ENCODE measurements around the gene MORN1. TPM values are rescaled to one million over a fixed set of nuclear protein-coding genes. Genes with fewer than 3 reads are reported as not detected.

Gene MORN1
- total and polyA plus RNA-seq, 8 donors: 2.6 to 18.1 (median 5.7) TPM

DNA sequence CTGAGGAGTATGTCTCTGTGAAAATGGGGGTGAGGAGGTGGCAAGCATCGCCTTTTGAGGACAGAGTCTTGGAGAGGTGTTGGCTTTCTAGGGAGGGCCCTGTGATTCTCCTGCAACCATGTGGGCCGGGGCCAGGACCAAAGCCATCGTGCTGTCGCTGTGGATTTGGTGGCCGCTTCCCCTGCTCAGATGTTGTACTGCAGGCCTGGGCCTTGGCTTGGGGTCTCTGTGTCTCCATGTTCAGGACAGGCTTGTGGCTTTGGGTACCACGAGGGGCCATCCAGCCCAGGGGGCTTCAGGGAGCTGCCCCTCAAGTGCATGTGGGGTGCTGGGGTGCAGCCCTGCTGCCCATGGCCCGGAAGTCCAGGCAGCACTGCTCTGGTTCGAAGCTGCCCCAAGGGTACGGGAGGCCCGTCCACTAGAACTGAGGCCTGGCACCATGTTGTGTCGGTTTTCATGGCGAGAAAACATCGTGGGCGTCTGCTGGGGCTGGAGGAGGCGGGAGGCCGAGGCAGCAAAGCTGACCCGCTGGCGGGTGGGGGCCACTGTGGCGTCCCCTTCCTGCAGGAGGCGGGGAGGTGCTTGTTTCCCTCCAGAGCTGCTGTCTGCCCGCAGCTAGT is 107.9 kb downstream of the MORN1 start:
- no peak for DNase-seq
- TF ChIP-seq POLR2AphosphoS5 (IDR thresholded peaks at IDR 0.05) (no peak), CTCF (IDR thresholded peaks at IDR 0.05) (no peak), EP300 (IDR thresholded peaks at IDR 0.05) (no peak), POLR2A (IDR thresholded peaks at IDR 0.05) (no peak)
- Histone ChIP-seq H3K36me3 (no peaks in the 10 kb centered on the region), H3K4me1 (peaks cover 43 to 76% (median 61%) of the 10 kb centered on the region in 4 donors), H3K27me3 (no peaks in the 10 kb centered on the region), H3K4me3 (no peak overlapping the region), H3K27ac (peak overlapping the region in 2 of 5 donors; percentile 47 to 66), H3K9me3 (no peaks in the 10 kb centered on the region)
- intact Hi-C loops (cut with DNase I; ENCODE audit: low total_unique reads): no loop called here
- 82 to 93% (median 89%) methylated on average over 12 to 21 of the region's 21 CpGs for WGBS, 5 donors

DNA sequence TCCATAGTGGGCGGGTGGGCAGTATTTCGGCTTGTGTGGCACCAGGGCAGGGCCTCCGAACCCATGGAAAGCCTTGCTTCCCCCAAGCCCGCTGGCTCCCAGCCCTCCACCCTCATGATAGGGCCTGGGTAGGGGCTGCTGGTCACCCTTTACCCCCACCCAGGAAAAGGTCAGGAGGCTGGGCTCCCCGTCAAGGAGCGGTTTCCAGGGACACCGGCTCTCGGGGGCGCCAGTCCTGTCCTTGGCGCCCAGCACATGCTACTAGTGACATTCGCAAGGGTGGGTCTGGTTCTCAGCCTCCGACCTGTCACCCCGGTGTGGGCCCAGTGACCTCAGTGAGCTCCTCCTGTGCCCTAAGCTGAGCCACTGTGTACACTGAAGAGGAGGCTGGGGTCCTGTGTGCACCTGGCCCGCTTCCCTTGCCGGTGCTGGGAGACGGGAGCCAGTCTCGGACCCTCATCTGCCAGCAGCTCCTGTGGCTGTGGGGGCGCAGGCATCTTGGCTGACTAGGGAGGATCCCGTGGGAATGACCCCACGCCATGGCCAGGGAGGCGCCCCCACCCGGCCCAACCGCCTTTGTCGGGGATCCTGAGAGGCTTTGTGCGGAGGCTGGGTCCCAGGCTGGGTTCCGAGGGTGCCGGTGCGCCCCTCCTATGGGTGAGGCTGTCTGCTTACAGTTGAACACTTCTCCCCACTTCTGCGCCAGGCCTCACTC is 108.6 kb downstream of the MORN1 start:
- no peak for DNase-seq

DNA sequence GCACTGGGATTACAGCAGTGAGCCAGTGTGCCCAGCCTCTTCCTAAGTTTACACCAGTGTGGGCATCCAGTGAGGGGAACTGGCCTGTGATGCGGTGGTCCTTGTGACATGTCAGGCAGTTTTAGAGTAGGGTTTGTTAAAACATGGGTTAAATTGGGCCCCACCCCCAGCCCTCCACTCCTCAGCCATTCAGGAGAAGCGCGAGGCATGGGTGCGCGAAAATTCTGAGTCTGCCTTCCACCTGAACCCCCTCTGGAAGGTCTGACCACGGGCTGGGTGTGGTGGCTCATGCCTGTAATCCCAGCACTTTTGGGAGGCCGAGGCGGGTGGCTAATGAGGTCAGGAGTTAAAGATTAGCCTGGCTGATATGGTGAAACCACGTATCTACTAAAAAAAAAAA is 111.5 kb downstream of the MORN1 start:
- intact Hi-C loops (cut with DNase I; ENCODE audit: low total_unique reads): no loop called here
- WGBS, 5 donors: 40 to 63% (median 49%) methylated on average over 9 of the region's 9 CpGs
- no peak for TF ChIP-seq POLR2A (IDR thresholded peaks at IDR 0.05)
- TF ChIP-seq EP300 (IDR thresholded peaks at IDR 0.05): no peak
- TF ChIP-seq POLR2AphosphoS5 (IDR thresholded peaks at IDR 0.05): no peak
- no peaks in the 10 kb centered on the region for H3K27me3 ChIP-seq
- peaks cover 0 to 5% (median 2%) of the 10 kb centered on the region in 4 donors for H3K36me3 ChIP-seq
- peaks cover 60 to 78% (median 69%) of the 10 kb centered on the region in 4 donors for H3K4me1 ChIP-seq
- DNase-seq: no peak
- H3K4me3 ChIP-seq: no peak overlapping the region
- H3K9me3 ChIP-seq: no peaks in the 10 kb centered on the region
- peak overlapping the region in 4 of 5 donors; percentile 49 to 77 (median 66) for H3K27ac ChIP-seq

More for the DNA sequence above, 108.6 kb downstream of the MORN1 start:
- intact Hi-C loops (cut with DNase I; ENCODE audit: low total_unique reads): no loop called here
- no peak for TF ChIP-seq EP300 (IDR thresholded peaks at IDR 0.05)
- TF ChIP-seq POLR2AphosphoS5 (IDR thresholded peaks at IDR 0.05): no peak
- no peak for TF ChIP-seq CTCF (IDR thresholded peaks at IDR 0.05)
- no peak for TF ChIP-seq POLR2A (IDR thresholded peaks at IDR 0.05)
- peak overlapping the region in 1 of 5 donors; percentile 47 for H3K27ac ChIP-seq
- no peaks in the 10 kb centered on the region for H3K27me3 ChIP-seq
- H3K4me1 ChIP-seq: peaks cover 44 to 76% (median 61%) of the 10 kb centered on the region in 4 donors
- no peak overlapping the region for H3K4me3 ChIP-seq
- no peaks in the 10 kb centered on the region for H3K9me3 ChIP-seq
- H3K36me3 ChIP-seq: peaks cover 0 to 5% (median under 1%) of the 10 kb centered on the region in 4 donors
- 94 to 97% (median 94%) methylated on average over 18 to 29 of the region's 29 CpGs for WGBS, 5 donors

GRCh38 chr1:2279210-2279639 is 112.1 kb downstream of the MORN1 start:
- Histone ChIP-seq H3K27ac (peak overlapping the region; percentile 37 to 77 (median 54)), H3K4me1 (peaks cover 61 to 78% (median 71%) of the 10 kb centered on the region in 4 donors), H3K27me3 (no peaks in the 10 kb centered on the region), H3K9me3 (no peaks in the 10 kb centered on the region), H3K36me3 (peaks cover 0 to 5% (median 2%) of the 10 kb centered on the region in 4 donors), H3K4me3 (no peak overlapping the region)
- intact Hi-C loops (cut with DNase I; ENCODE audit: low total_unique reads): no loop called here
- DNase-seq: peak in 1 of 2 donors; percentile 97
- TF ChIP-seq EP300 (IDR thresholded peaks at IDR 0.05) (no peak), POLR2AphosphoS5 (IDR thresholded peaks at IDR 0.05) (peak in 1 of 3 donors; percentile 3)
- 24 to 37% (median 29%) methylated on average over 13 of the region's 13 CpGs for WGBS, 5 donors

- peaks cover 0 to 5% (median 2%) of the 10 kb centered on the region in 4 donors for H3K36me3 ChIP-seq
- no peak overlapping the region for H3K4me3 ChIP-seq
- TF ChIP-seq POLR2AphosphoS5 (IDR thresholded peaks at IDR 0.05) (no peak), CTCF (IDR thresholded peaks at IDR 0.05) (no peak), EP300 (IDR thresholded peaks at IDR 0.05) (no peak), POLR2A (IDR thresholded peaks at IDR 0.05) (no peak)
- no peaks in the 10 kb centered on the region for H3K27me3 ChIP-seq
- intact Hi-C loops (cut with DNase I; ENCODE audit: low total_unique reads): no loop called here
- no peaks in the 10 kb centered on the region for H3K9me3 ChIP-seq
- peak overlapping the region; percentile 37 to 77 (median 54) for H3K27ac ChIP-seq
- no peak for DNase-seq
- peaks cover 61 to 78% (median 72%) of the 10 kb centered on the region in 4 donors for H3K4me1 ChIP-seq
- WGBS, 5 donors: 59 to 80% (median 72%) methylated on average over 8 to 16 of the region's 16 CpGs
These were observed 112.7 kb downstream of the MORN1 start for GRCh38 chr1:2278591-2279209.
